ENCODE data around the gene PRDX3.
"Not testable (repeated sequence)": the region's sequence is repeated elsewhere in the genome, so short reads cannot be mapped to it uniquely, and the experiment has no call there.

The PRDX3 gene

GRCh38 chr10:119166564-119166963 lies 12.0 kb downstream of the PRDX3 start:
- intact Hi-C loops (cut with DNase I) = loop anchor here (5.0 kb wide), 1 partner anchor 41 kb away; the partner anchor contains the start of gene GRK5
- no peak for DNase-seq

GRCh38 chr10:119166118-119166500 lies 12.5 kb downstream of the PRDX3 start:
- DNase-seq = no peak
- intact Hi-C loops (cut with DNase I) = loop anchor here (5.0 kb wide), 1 partner anchor 41 kb away; the partner anchor contains the start of gene GRK5

GRCh38 chr10:119165171-119166117 lies 13.2 kb downstream of the PRDX3 start, which contains the start of gene SFXN4:
Gene SFXN4, minus strand, starts transcription at chr10:119165714. Its CDS starts 67 bp downstream, at chr10:119165647.
- peak; percentile 71 to 97 (median 84) for DNase-seq

GRCh38 chr10:119162452-119163092 lies 16.0 kb downstream of the PRDX3 start:
- peak in 1 of 10 donors; percentile 12 for DNase-seq
- intact Hi-C loops (cut with DNase I) = no loop called here

More at GRCh38 chr10:119165171-119166117, 13.2 kb downstream of the PRDX3 start, which contains the start of gene SFXN4:
- intact Hi-C loops (cut with DNase I) = loop anchor here (5.0 kb wide), 1 partner anchor 42 kb away; the partner anchor contains the start of gene GRK5

GRCh38 chr10:119161680-119162451 lies 16.7 kb downstream of the PRDX3 start:
- peak in 3 of 10 donors; percentile 23 to 82 (median 26) for DNase-seq

GRCh38 chr10:119159332-119159731 lies 19.3 kb downstream of the PRDX3 start:
- intact Hi-C loops (cut with DNase I) = no loop called here
- peak in 1 of 10 donors; percentile 27 for DNase-seq

More at GRCh38 chr10:119161680-119162451, 16.7 kb downstream of the PRDX3 start:
- intact Hi-C loops (cut with DNase I) = no loop called here

- intact Hi-C loops (cut with DNase I) = no loop called here
Observed at GRCh38 chr10:119153661-119154060, 25.0 kb downstream of the PRDX3 start.

GRCh38 chr10:119153041-119153440 lies 25.6 kb downstream of the PRDX3 start:
- no peak for DNase-seq
- intact Hi-C loops (cut with DNase I) = no loop called here

More at GRCh38 chr10:119153661-119154060, 25.0 kb downstream of the PRDX3 start:
- DNase-seq = peak in 1 of 10 donors; percentile 70

GRCh38 chr10:119151601-119152000 lies 27.0 kb downstream of the PRDX3 start:
- peak in 1 of 10 donors; percentile 24 for DNase-seq
- intact Hi-C loops (cut with DNase I) = not testable (repeated sequence)

GRCh38 chr10:119149729-119150128 lies 28.9 kb downstream of the PRDX3 start:
- DNase-seq = peak in 1 of 10 donors; percentile 21
- intact Hi-C loops (cut with DNase I) = no loop called here

GRCh38 chr10:119149157-119149556 lies 29.5 kb downstream of the PRDX3 start:
- peak in 1 of 10 donors; percentile 22 for DNase-seq
- intact Hi-C loops (cut with DNase I) = no loop called here

- intact Hi-C loops (cut with DNase I) = no loop called here
- peak in 1 of 10 donors; percentile 17 for DNase-seq
Observed at GRCh38 chr10:119143657-119144056, 35.0 kb downstream of the PRDX3 start.

- peak in 1 of 10 donors; percentile 69 for DNase-seq
- intact Hi-C loops (cut with DNase I) = no loop called here
Observed at GRCh38 chr10:119140603-119141245, 37.9 kb downstream of the PRDX3 start.

GRCh38 chr10:119139464-119140067 lies 39.0 kb downstream of the PRDX3 start:
- peak in 5 of 10 donors; percentile 25 to 90 (median 39) for DNase-seq

GRCh38 chr10:119138346-119139306 lies 40.0 kb downstream of the PRDX3 start:
- intact Hi-C loops (cut with DNase I) = no loop called here
- DNase-seq = no peak

More at GRCh38 chr10:119139464-119140067, 39.0 kb downstream of the PRDX3 start:
- intact Hi-C loops (cut with DNase I) = no loop called here

- intact Hi-C loops (cut with DNase I); DNase-seq: not testable (repeated sequence)
Observed at GRCh38 chr10:119137878-119138277, 40.7 kb downstream of the PRDX3 start.

- intact Hi-C loops (cut with DNase I) = no loop called here
- no peak for DNase-seq
Observed at GRCh38 chr10:119136084-119136483, 42.5 kb downstream of the PRDX3 start.

GRCh38 chr10:119135513-119135881 lies 43.1 kb downstream of the PRDX3 start:
- DNase-seq = no peak
- intact Hi-C loops (cut with DNase I) = no loop called here
